Iris pigment epithelial cell (primary cell): Measurements from ENCODE around the gene OR6B3.

Experiments
- DNase-seq: peaks from one replicate; pipeline ENCODE4 v3.0.0-alpha.2; 2011; ENCODE audit warnings: low read depth

Gene OR6B3

GRCh38 chr2:240043279-240043989 lies 9.9 kb downstream of the OR6B3 start:
- DNase-seq = no peak

GRCh38 chr2:240042740-240043139 lies 10.6 kb downstream of the OR6B3 start:
- DNase-seq = no peak

- no peak for DNase-seq
These were observed 12.0 kb downstream of the OR6B3 start for GRCh38 chr2:240041363-240041762.

- no peak for DNase-seq
These were observed 16.0 kb downstream of the OR6B3 start for GRCh38 chr2:240037358-240037757.

GRCh38 chr2:240033330-240033678 lies 20.0 kb downstream of the OR6B3 start:
- DNase-seq = no peak

- no peak for DNase-seq
These were observed 20.7 kb downstream of the OR6B3 start for GRCh38 chr2:240032406-240033329.

- no peak for DNase-seq
These were observed 22.8 kb downstream of the OR6B3 start, which contains the start of gene OR6B2 for GRCh38 chr2:240030379-240031094. Gene OR6B2, minus strand, starts transcription at chr2:240030429. Its CDS starts 0 bp downstream, at chr2:240030429.

GRCh38 chr2:240024766-240025165 lies 28.6 kb downstream of the OR6B3 start:
- DNase-seq = peak; percentile 2

- no peak for DNase-seq
These were observed 29.5 kb downstream of the OR6B3 start for GRCh38 chr2:240023792-240024191.

- DNase-seq = peak; percentile 64
These were observed 31.7 kb downstream of the OR6B3 start for GRCh38 chr2:240021488-240022104.

GRCh38 chr2:240018071-240018750 lies 35.1 kb downstream of the OR6B3 start:
- DNase-seq = no peak

- DNase-seq = no peak
These were observed 39.0 kb downstream of the OR6B3 start for GRCh38 chr2:240014327-240014726.

GRCh38 chr2:240013343-240013742 lies 40.0 kb downstream of the OR6B3 start:
- peak; percentile 47 for DNase-seq

GRCh38 chr2:240002983-240003382 lies 50.3 kb downstream of the OR6B3 start:
- DNase-seq = no peak

GRCh38 chr2:240000671-240001070 lies 52.6 kb downstream of the OR6B3 start:
- DNase-seq = no peak

GRCh38 chr2:239997686-239998409 lies 55.5 kb downstream of the OR6B3 start:
- no peak for DNase-seq
